Measurements from ENCODE around the gene FAM210A. TPM values are rescaled to one million over a fixed set of nuclear protein-coding genes. Genes with fewer than 3 reads are reported as not detected.

The FAM210A gene
- polyA plus RNA-seq, 1 of the 3 experiments (the other 2 are of a cell fraction): 10.6 TPM

DNA sequence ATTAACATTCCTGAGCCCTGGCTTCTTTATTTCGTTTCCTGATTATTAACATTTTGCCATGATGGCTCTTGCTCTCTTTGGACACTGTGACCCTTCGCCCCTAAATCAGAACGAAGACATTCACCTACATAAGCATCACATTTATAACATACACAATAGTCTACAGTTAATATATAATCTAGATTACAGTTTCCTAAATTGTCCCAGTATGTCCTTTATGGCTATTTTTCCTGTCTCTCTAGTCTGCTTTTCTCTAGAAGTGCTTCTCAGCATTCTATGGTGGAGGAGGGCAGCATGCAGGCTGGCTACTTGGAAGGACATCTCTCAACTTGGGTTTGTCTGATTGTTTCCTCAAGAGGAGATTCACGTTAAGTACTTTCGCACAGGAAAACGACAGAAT lies 49.9 kb downstream of the FAM210A start:
- Histone ChIP-seq H3K79me2 (ENCODE audit: insufficient read depth) (peaks cover 37% of the 10 kb centered on the region), H3K27ac (ENCODE audit: low read depth in 2 of 2, low read length in 1 of 2) (no peak overlapping the region), H3K9me2 (no peaks in the 10 kb centered on the region), H3K27me3 (ENCODE audit: insufficient read depth) (no peaks in the 10 kb centered on the region), H3K4me3 (ENCODE audit: low read depth in 2 of 2, low read length in 1 of 2) (no peak overlapping the region), H4K20me1 (ENCODE audit: insufficient read depth) (no peaks in the 10 kb centered on the region), H3K9ac (no peak overlapping the region), H3K9me3 (no peaks in the 10 kb centered on the region), H3F3A (replicated peaks; ENCODE audit: insufficient read depth) (peaks cover 25% of the 10 kb centered on the region), H3K4me2 (no peak overlapping the region), H3K4me1 (ENCODE audit: control insufficient read depth in 1 of 2, insufficient read depth in 2 of 2, low read depth in 1 of 2, low read length in 1 of 2) (no peaks in the 10 kb centered on the region), H3K36me3 (replicated peaks in 1 of 2; ENCODE audit: control insufficient read depth in 1 of 2, insufficient read depth in 2 of 2, low read length in 1 of 2) (peaks cover 8 to 21% of the 10 kb centered on the region in 2 experiments), H2AFZ (ENCODE audit: low read depth) (no peak overlapping the region)
- TF ChIP-seq RXRA (IDR thresholded peaks at IDR 0.05; ENCODE audit: borderline replicate concordance, low read depth): no peak
- 94% methylated on average over 6 of the region's 6 CpGs for WGBS (ENCODE audit: low lambda C conversion rate)
- CTCF ChIA-PET: no interaction called here
- POLR2A ChIA-PET: no interaction called here
- DNase-seq: no peak

DNA sequence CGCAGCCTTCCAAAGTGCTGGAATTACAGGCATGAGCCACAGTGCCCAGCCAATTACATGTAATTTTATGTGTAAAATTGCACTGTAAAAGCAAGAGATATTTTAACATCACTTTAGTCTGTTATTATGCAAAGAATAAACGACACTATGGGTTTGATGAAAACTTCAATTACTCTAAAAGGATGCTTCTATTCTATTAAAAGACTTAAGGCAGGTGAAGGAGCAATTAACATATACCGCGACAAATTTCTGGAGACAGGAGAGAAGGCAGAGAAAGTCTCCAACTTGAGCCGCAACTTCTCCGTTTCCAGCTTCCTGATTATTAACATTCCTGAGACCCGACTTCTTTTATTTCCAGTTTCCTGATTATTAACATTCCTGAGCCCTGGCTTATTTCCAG lies 53.7 kb downstream of the FAM210A start:
- H3K9me3 ChIP-seq: no peaks in the 10 kb centered on the region
- H3K36me3 ChIP-seq (replicated peaks in 1 of 2; ENCODE audit: control insufficient read depth in 1 of 2, insufficient read depth in 2 of 2, low read length in 1 of 2): peaks cover 6 to 13% of the 10 kb centered on the region in 2 experiments
- no peaks in the 10 kb centered on the region for H3K4me1 ChIP-seq (ENCODE audit: control insufficient read depth in 1 of 2, insufficient read depth in 2 of 2, low read depth in 1 of 2, low read length in 1 of 2)
- no peak overlapping the region for H3K9ac ChIP-seq
- H2AFZ ChIP-seq (ENCODE audit: low read depth): no peak overlapping the region
- peaks cover 9% of the 10 kb centered on the region; the same call in 1 of the 2 replicates for H3K79me2 ChIP-seq (ENCODE audit: insufficient read depth)
- TF ChIP-seq EP300 (IDR thresholded peaks at IDR 0.05; ENCODE audit: borderline replicate concordance in 1 of 2, low read depth in 1 of 2, low read length in 1 of 2) (no peak), GABPA (IDR thresholded peaks at IDR 0.05; ENCODE audit: low read depth) (no peak), CHD2 (IDR thresholded peaks at IDR 0.05; ENCODE audit: low read length, partially characterized antibody) (no peak), NRF1 (IDR thresholded peaks at IDR 0.05; ENCODE audit: low read depth, low read length) (no peak), JUND (IDR thresholded peaks at IDR 0.05) (no peak), YY1 (IDR thresholded peaks at IDR 0.05; ENCODE audit: low read depth) (no peak), TAF1 (IDR thresholded peaks at IDR 0.05; ENCODE audit: borderline replicate concordance, low read depth, low read length) (no peak)
- TF ChIP-seq, protein P1, sequence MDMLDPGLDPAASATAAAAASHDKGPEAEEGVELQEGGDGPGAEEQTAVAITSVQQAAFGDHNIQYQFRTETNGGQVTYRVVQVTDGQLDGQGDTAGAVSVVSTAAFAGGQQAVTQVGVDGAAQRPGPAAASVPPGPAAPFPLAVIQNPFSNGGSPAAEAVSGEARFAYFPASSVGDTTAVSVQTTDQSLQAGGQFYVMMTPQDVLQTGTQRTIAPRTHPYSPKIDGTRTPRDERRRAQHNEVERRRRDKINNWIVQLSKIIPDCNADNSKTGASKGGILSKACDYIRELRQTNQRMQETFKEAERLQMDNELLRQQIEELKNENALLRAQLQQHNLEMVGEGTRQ (IDR thresholded peaks at IDR 0.05; ENCODE audit: borderline replicate concordance, low read depth, low read length): no peak
- ChIA-PET CTCF (no interaction called here), POLR2A (no interaction called here)
- no peak overlapping the region for H3K27ac ChIP-seq (ENCODE audit: low read depth in 2 of 2, low read length in 1 of 2)
- no peaks in the 10 kb centered on the region for H4K20me1 ChIP-seq (ENCODE audit: insufficient read depth)
- no peaks in the 10 kb centered on the region for H3K27me3 ChIP-seq (ENCODE audit: insufficient read depth)
- no peak for DNase-seq
- no peak overlapping the region for H3K4me3 ChIP-seq (ENCODE audit: low read depth in 2 of 2, low read length in 1 of 2)
- H3K4me2 ChIP-seq: no peak overlapping the region
- H3F3A ChIP-seq (replicated peaks; ENCODE audit: insufficient read depth): peaks cover 17% of the 10 kb centered on the region
- no peaks in the 10 kb centered on the region for H3K9me2 ChIP-seq
- 85% methylated on average over 7 of the region's 7 CpGs for WGBS (ENCODE audit: low lambda C conversion rate)

DNA sequence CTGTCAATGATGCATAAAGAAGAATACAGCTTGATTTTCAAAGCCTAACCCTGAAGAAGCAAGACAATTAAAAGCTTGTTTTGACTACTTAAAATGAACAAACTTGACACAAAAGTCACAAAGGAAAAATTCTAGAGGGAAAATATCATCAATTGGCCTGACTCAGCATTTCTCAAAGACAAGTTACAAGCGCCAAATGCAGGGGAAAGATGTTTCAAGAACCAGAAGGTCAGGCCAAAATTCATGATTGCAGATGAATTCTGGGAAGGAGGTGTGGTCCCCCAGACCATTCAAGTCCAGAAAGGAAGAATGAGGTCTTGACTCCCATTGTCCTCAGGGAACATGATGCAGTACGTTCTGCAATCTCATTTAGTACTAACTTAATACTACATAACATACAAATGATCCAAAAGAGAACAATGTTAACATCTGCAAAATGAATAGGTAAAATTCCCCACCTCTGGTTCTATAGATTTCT lies 64.5 kb downstream of the FAM210A start:
- Histone ChIP-seq H4K20me1 (ENCODE audit: insufficient read depth) (no peaks in the 10 kb centered on the region), H3K9me2 (no peaks in the 10 kb centered on the region), H3K36me3 (replicated peaks in 1 of 2; ENCODE audit: control insufficient read depth in 1 of 2, insufficient read depth in 2 of 2, low read length in 1 of 2) (peaks cover 14 to 24% of the 10 kb centered on the region in 2 experiments), H3F3A (replicated peaks; ENCODE audit: insufficient read depth) (no peaks in the 10 kb centered on the region), H3K9ac (no peak overlapping the region), H3K4me1 (ENCODE audit: control insufficient read depth in 1 of 2, insufficient read depth in 2 of 2, low read depth in 1 of 2, low read length in 1 of 2) (no peaks in the 10 kb centered on the region; a peak in 1 of 4 replicates), H3K4me3 (ENCODE audit: low read depth in 2 of 2, low read length in 1 of 2) (no peak overlapping the region), H3K9me3 (no peaks in the 10 kb centered on the region), H3K27ac (ENCODE audit: low read depth in 2 of 2, low read length in 1 of 2) (no peak overlapping the region), H3K79me2 (ENCODE audit: insufficient read depth) (no peaks in the 10 kb centered on the region), H2AFZ (ENCODE audit: low read depth) (no peak overlapping the region), H3K27me3 (ENCODE audit: insufficient read depth) (no peaks in the 10 kb centered on the region), H3K4me2 (no peak overlapping the region)
- DNase-seq: no peak
- TF ChIP-seq FOSL2 (IDR thresholded peaks at IDR 0.05; ENCODE audit: borderline replicate concordance, low read depth) (no peak), YY1 (IDR thresholded peaks at IDR 0.05; ENCODE audit: low read depth) (no peak), NRF1 (IDR thresholded peaks at IDR 0.05; ENCODE audit: low read depth, low read length) (no peak), RAD21 (IDR thresholded peaks at IDR 0.05; ENCODE audit: low read length) (no peak), TAF1 (IDR thresholded peaks at IDR 0.05; ENCODE audit: borderline replicate concordance, low read depth, low read length) (no peak), RXRA (IDR thresholded peaks at IDR 0.05; ENCODE audit: borderline replicate concordance, low read depth) (no peak), POLR2AphosphoS5 (IDR thresholded peaks at IDR 0.05; ENCODE audit: low read depth, low read length) (no peak), FOXM1 (IDR thresholded peaks at IDR 0.05; ENCODE audit: low read depth) (no peak), SIN3A (IDR thresholded peaks at IDR 0.05; ENCODE audit: borderline replicate concordance, low read depth, low read length) (no peak), NFIC (IDR thresholded peaks at IDR 0.05; ENCODE audit: borderline replicate concordance) (no peak), JUND (IDR thresholded peaks at IDR 0.05) (no peak), MEF2A (IDR thresholded peaks at IDR 0.05; ENCODE audit: borderline replicate concordance, low read depth) (no peak), TCF12 (IDR thresholded peaks at IDR 0.05) (no peak)
- TF ChIP-seq, protein P2, sequence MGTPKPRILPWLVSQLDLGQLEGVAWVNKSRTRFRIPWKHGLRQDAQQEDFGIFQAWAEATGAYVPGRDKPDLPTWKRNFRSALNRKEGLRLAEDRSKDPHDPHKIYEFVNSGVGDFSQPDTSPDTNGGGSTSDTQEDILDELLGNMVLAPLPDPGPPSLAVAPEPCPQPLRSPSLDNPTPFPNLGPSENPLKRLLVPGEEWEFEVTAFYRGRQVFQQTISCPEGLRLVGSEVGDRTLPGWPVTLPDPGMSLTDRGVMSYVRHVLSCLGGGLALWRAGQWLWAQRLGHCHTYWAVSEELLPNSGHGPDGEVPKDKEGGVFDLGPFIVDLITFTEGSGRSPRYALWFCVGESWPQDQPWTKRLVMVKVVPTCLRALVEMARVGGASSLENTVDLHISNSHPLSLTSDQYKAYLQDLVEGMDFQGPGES (IDR thresholded peaks at IDR 0.05; ENCODE audit: low read depth, low read length): no peak
- TF ChIP-seq, protein P3, sequence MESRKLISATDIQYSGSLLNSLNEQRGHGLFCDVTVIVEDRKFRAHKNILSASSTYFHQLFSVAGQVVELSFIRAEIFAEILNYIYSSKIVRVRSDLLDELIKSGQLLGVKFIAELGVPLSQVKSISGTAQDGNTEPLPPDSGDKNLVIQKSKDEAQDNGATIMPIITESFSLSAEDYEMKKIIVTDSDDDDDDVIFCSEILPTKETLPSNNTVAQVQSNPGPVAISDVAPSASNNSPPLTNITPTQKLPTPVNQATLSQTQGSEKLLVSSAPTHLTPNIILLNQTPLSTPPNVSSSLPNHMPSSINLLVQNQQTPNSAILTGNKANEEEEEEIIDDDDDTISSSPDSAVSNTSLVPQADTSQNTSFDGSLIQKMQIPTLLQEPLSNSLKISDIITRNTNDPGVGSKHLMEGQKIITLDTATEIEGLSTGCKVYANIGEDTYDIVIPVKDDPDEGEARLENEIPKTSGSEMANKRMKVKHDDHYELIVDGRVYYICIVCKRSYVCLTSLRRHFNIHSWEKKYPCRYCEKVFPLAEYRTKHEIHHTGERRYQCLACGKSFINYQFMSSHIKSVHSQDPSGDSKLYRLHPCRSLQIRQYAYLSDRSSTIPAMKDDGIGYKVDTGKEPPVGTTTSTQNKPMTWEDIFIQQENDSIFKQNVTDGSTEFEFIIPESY (IDR thresholded peaks at IDR 0.05; ENCODE audit: borderline replicate concordance, low read depth): no peak
- ChIA-PET POLR2A (no interaction called here), CTCF (no interaction called here)
- WGBS (ENCODE audit: low lambda C conversion rate): 92% methylated on average over 2 of the region's 2 CpGs

All from SK-N-SH (cell line).